IMR-90 (cell line): Measurements from ENCODE around the gene DOCK9. TPM values are rescaled to one million over a fixed set of nuclear protein-coding genes. Genes with fewer than 3 reads are reported as not detected.
A peak's percentile ranks its signal among the peaks of the same experiment; 100 is the strongest.

Experiments used
- ATAC-seq: fragments of 200-7000 bp; cut with Tn5 transposase; 2 replicates; pipeline ENCODE4 v1.9.1; 2020; ENCODE audit warnings: low read depth, mild to moderate bottlenecking, moderate library complexity
- BruUV-seq: library from RNA; stranded (reverse); fragments of 400-500 nt; replicated peaks from 2 replicates; lab custom pipeline; 2021; lab: Mats Ljungman, UMichigan
- CTCF ChIA-PET: fragments of 300-600 bp; formaldehyde crosslinking; extraction: SDS; loops from one replicate; lab custom pipeline; 2021; ENCODE audit warnings: antibody characterized with exemption; lab: Yijun Ruan, JAX
- POLR2A ChIA-PET: fragments of 300-600 bp; sonication (Branson Sonifier 250); formaldehyde crosslinking; loops from one replicate; lab custom pipeline; 2022; ENCODE audit warnings: antibody characterized with exemption; ENCODE audit not compliant: unreplicated experiment; lab: Charles Lee
- DNase-seq: peaks from one replicate; pipeline ENCODE4 v3.0.0; 2013
- H2AFZ ChIP-seq: replicated peaks from 2 replicates; pipeline ENCODE3; 2013; ENCODE audit warnings: low read length, mild to moderate bottlenecking; ENCODE audit not compliant: poor library complexity
- H2AK5ac ChIP-seq: 2 replicates; pipeline ENCODE4 v1.6.1; 2013; ENCODE audit warnings: low read depth, low read length, inconsistent platforms
- H2AK9ac ChIP-seq: replicated peaks from 2 replicates; pipeline ENCODE3; 2013; ENCODE audit warnings: mild to moderate bottlenecking, low read depth, low read length, moderate library complexity; ENCODE audit not compliant: poor library complexity
- H2BK120ac ChIP-seq: 2 replicates; pipeline ENCODE4 v1.6.1; 2013; ENCODE audit warnings: low read depth, low read length, inconsistent platforms
- H2BK15ac ChIP-seq: 3 replicates; pipeline ENCODE4 v1.6.1; 2013; ENCODE audit warnings: low read depth, low read length, inconsistent platforms
- H2BK20ac ChIP-seq: 2 replicates; pipeline ENCODE4 v1.6.1; 2013; ENCODE audit warnings: low read depth, mild to moderate bottlenecking, inconsistent platforms, low read length, moderate library complexity
- H2BK5ac ChIP-seq: 2 replicates; pipeline ENCODE4 v1.6.1; 2013; ENCODE audit warnings: mild to moderate bottlenecking, low read depth, low read length, inconsistent platforms; ENCODE audit not compliant: poor library complexity, severe bottlenecking
- H3K14ac ChIP-seq: replicated peaks from 2 replicates; pipeline ENCODE4 v1.6.1; 2013; ENCODE audit warnings: low read depth, low read length, inconsistent platforms
- H3K18ac ChIP-seq: 2 replicates; pipeline ENCODE4 v1.6.1; 2013; ENCODE audit warnings: low read depth, low read length, control low read depth
- H3K23ac ChIP-seq: 2 replicates; pipeline ENCODE4 v1.6.1; 2013; ENCODE audit warnings: low read depth, low read length, inconsistent platforms
- H3K27ac ChIP-seq: 2 replicates; pipeline ENCODE4 v1.5.1; 2013; ENCODE audit warnings: mild to moderate bottlenecking, control low read depth, low read length; ENCODE audit not compliant: insufficient read depth
- H3K27me3 ChIP-seq: 2 replicates; pipeline ENCODE4 v1.6.1; 2013; ENCODE audit warnings: low read length; ENCODE audit not compliant: control insufficient read depth, insufficient read depth
- H3K36me3 ChIP-seq: 2 replicates; pipeline ENCODE4 v1.6.1; 2013; ENCODE audit warnings: low read length, mixed read lengths; ENCODE audit not compliant: control insufficient read depth, insufficient read depth
- H3K4ac ChIP-seq: 2 replicates; pipeline ENCODE4 v1.6.1; 2013; ENCODE audit warnings: low read depth, low read length, inconsistent platforms
- H3K4me1 ChIP-seq: 2 replicates; pipeline ENCODE4 v1.6.1; 2013; ENCODE audit warnings: low read length, mixed read lengths; ENCODE audit not compliant: control insufficient read depth, insufficient read depth
- H3K4me2 ChIP-seq: 2 replicates; pipeline ENCODE4 v1.6.1; 2013; ENCODE audit warnings: low read depth, mild to moderate bottlenecking, control low read depth, low read length, moderate library complexity
- H3K4me3 ChIP-seq: 2 replicates; pipeline ENCODE4 v1.5.1; 2013; ENCODE audit warnings: low read depth, mild to moderate bottlenecking, control low read depth, low read length, moderate library complexity; ENCODE audit not compliant: insufficient read depth
- H3K56ac ChIP-seq: 2 replicates; pipeline ENCODE4 v1.6.1; 2013; ENCODE audit warnings: low read length, inconsistent platforms; ENCODE audit not compliant: insufficient read depth; ENCODE audit errors: extremely low read depth
- H3K79me1 ChIP-seq, 2 experiments: 2 replicates each; pipeline ENCODE4 v1.6.1; 2013; ENCODE audit warnings: low read length in 2 of 2, inconsistent platforms in 1 of 2, low read depth in 1 of 2
- H3K9ac ChIP-seq: 2 replicates; pipeline ENCODE4 v1.6.1; 2013; ENCODE audit warnings: low read depth, low read length, control low read depth
- H3K9me1 ChIP-seq: 2 replicates; pipeline ENCODE4 v1.6.1; 2013; ENCODE audit warnings: low read length, inconsistent platforms; ENCODE audit not compliant: insufficient read depth
- H3K9me3 ChIP-seq: 2 replicates; pipeline ENCODE4 v1.6.1; 2013; ENCODE audit warnings: low read length; ENCODE audit not compliant: control insufficient read depth, insufficient read depth
- H4K20me1 ChIP-seq: 2 replicates; pipeline ENCODE4 v1.6.1; 2013; ENCODE audit warnings: low read length, inconsistent platforms; ENCODE audit not compliant: insufficient read depth
- H4K5ac ChIP-seq: 2 replicates; pipeline ENCODE4 v1.6.1; 2013; ENCODE audit warnings: mild to moderate bottlenecking, low read depth, low read length, control low read depth
- H4K8ac ChIP-seq, 2 experiments: 2 replicates each; pipeline ENCODE4 v1.6.1; 2013; ENCODE audit warnings: low read depth in 2 of 2, low read length in 2 of 2, control low read depth in 1 of 2, inconsistent platforms in 1 of 2
- H4K91ac ChIP-seq: 2 replicates; pipeline ENCODE4 v1.6.1; 2013; ENCODE audit warnings: low read depth, low read length, inconsistent platforms; ENCODE audit not compliant: insufficient read depth
- RAD21 ChIP-seq: IDR thresholded peaks from 2 replicates; pipeline ENCODE4 v1.6.1; 2012; ENCODE audit warnings: low read length, improper control_type of control experiment
- WGBS, 2 experiments: methylation state at CpG; one replicate each; pipeline versions ENCODE4 v1.1.5 to v1.1.7; 2013; ENCODE audit warnings: missing lambda C conversion rate in 2 of 2; ENCODE audit not compliant: insufficient read length in 1 of 2; ENCODE audit errors: extremely low coverage in 2 of 2; 5-methylcytosine and 5-hydroxymethylcytosine counted together
- dilution Hi-C: fragments of 300-500 bp; cut with HindIII; formaldehyde crosslinking; loops from one replicate; pipeline ENCODE4 v1.14.3; 2018; ENCODE audit warnings: low sequenced_read_pairs; ENCODE audit not compliant: unreplicated experiment
- in situ Hi-C: fragments of 300-500 bp; cut with MboI; formaldehyde crosslinking; loops from 3 replicates; pipeline ENCODE4 v1.14.3; 2019; ENCODE audit warnings: low sequenced_read_pairs, inconsistent platforms, mixed read lengths
- intact Hi-C: fragments of 100-400 bp; cut with micrococcal nuclease; formaldehyde crosslinking; loops from 2 replicates; pipeline ENCODE4 v1.10.0; 2022
- polyA plus RNA-seq, 3 experiments: library from polyadenylated mRNA; depleted of rRNA; stranded (reverse); fragments of >200 nt; gene quantifications; 2 replicates each; pipeline ENCODE4 v1.2.3, GENCODE V29; 2012; ENCODE audit warnings: low replicate concordance in 1 of 3
- total RNA-seq: library from RNA; depleted of rRNA; stranded (reverse); fragments of >200 nt; gene quantifications from 2 replicates; pipeline ENCODE4 v1.2.3, GENCODE V29; 2012

DOCK9 gene
- total and polyA plus RNA-seq, 2 of the 4 experiments (the other 2 are of a cell fraction) = 4.8 to 7.2 TPM

DNA sequence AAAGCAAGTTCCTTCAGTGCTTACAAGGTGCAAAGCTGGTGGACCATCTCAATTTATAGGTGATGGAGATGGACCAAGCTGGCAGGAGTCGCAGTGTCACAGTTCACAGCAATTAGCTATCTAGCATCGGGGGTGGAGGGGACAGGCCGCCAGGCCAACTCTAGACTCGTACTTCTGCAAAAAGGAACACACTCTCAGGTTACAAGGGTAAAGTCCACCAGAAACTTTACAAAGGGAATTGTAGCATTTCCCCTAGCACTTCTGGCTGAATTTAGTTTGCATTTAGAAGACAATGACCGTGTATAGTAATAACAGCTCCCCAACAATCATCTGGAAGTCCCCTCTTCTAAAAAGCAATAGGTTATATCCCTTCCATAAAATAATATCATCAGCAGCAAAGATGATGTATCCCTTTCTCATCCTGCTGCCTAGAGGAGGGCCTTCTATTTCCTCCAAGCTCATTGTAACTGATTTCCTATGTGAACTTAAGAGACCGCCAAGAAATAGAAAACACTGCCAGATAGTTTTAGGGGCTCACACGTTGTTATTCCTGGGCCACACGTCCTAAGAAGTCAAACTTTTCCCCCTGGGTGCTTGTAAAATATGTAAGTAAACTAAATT, 8.5 kb upstream of the DOCK9 start:
- no peak overlapping the region for H3K4me3 ChIP-seq
- no peaks in the 10 kb centered on the region for H3K4me1 ChIP-seq
- no peak overlapping the region for H2BK20ac ChIP-seq
- no peak overlapping the region for H3K18ac ChIP-seq
- in situ Hi-C loops (no loop called here), dilution Hi-C loops (no loop called here), intact Hi-C loops (no loop called here)
- no peak overlapping the region for H2AK9ac ChIP-seq
- H4K5ac ChIP-seq = no peak overlapping the region
- no peak overlapping the region for H3K27ac ChIP-seq
- no peak overlapping the region for H3K4ac ChIP-seq
- H3K9me1 ChIP-seq = no peaks in the 10 kb centered on the region
- no peaks in the 10 kb centered on the region; the same call in 1 of the 2 replicates for H3K27me3 ChIP-seq
- H3K79me1 ChIP-seq = peaks cover 0 to 4% of the 10 kb centered on the region in 2 experiments; a peak in 2 of 4 replicates
- no peak overlapping the region for H3K4me2 ChIP-seq
- no peak overlapping the region for H3K9ac ChIP-seq
- H2BK5ac ChIP-seq = no peak overlapping the region
- H3K36me3 ChIP-seq = no peaks in the 10 kb centered on the region
- no CpG with 5 or more reads among the region's 8 CpGs for WGBS, 2 experiments
- no peak overlapping the region for H3K23ac ChIP-seq
- CTCF ChIA-PET = interaction anchor here (1.3 kb wide), 1 partner anchor 10 kb away, joined by 3 read pairs; no protein-coding TSS in a partner anchor
- peak overlapping the region; percentile 33 for H2AFZ ChIP-seq
- H2AK5ac ChIP-seq = no peak overlapping the region
- H2BK120ac ChIP-seq = no peak overlapping the region
- TF ChIP-seq RAD21 = no peak
- H4K20me1 ChIP-seq = no peaks in the 10 kb centered on the region
- no peak overlapping the region for H3K14ac ChIP-seq
- ATAC-seq (no peak), DNase-seq (no peak)
- H3K9me3 ChIP-seq = no peaks in the 10 kb centered on the region
- no peak overlapping the region for H4K8ac ChIP-seq
- no peak overlapping the region for H2BK15ac ChIP-seq
- H3K56ac ChIP-seq = no peak overlapping the region
- POLR2A ChIA-PET = no interaction called here
- BruUV-seq = no TSS peak
- H4K91ac ChIP-seq = no peak overlapping the region
